Measurements from ENCODE around the gene EPX.

DNA sequence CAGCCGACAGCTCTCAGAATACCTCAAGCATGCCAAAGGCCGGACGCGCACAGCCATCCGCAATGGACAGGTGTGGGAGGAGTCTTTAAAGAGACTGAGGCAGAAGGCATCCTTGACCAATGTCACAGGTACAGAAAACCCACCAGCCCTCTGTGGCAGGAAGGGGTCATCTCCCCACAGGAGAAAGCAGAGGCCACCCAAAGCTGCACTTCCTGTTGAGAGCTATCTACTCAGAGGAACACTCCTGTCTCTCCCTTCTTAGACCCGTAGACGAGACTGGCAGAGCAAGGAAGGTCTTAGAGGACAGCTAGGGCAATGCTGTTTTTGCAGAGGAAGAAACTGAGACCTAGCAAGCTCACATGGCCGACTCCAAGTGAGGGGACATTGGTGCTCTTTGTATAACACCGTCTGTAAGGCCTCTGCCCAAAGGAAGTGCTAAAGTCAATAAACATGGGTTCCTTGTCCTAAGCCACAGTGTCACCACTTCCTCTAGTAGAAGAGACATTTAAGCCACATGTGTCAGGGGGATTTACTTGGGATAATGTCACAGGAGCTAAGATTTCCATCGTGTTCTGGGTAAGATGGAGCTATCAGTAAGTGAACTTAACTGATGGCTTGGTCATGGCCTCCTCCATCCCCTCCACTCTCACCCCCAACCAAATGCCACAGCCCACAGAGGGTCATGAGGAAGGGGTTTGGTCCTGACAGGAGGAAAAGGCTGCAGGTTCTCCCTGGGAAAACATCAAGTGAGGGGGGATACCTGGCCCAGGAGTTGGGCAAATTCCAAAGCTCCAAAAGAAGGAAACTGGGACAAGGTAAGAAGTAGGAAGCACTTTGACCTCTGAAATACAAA is 55.2 kb downstream of the EPX start:
- TF ChIP-seq, protein P1, sequence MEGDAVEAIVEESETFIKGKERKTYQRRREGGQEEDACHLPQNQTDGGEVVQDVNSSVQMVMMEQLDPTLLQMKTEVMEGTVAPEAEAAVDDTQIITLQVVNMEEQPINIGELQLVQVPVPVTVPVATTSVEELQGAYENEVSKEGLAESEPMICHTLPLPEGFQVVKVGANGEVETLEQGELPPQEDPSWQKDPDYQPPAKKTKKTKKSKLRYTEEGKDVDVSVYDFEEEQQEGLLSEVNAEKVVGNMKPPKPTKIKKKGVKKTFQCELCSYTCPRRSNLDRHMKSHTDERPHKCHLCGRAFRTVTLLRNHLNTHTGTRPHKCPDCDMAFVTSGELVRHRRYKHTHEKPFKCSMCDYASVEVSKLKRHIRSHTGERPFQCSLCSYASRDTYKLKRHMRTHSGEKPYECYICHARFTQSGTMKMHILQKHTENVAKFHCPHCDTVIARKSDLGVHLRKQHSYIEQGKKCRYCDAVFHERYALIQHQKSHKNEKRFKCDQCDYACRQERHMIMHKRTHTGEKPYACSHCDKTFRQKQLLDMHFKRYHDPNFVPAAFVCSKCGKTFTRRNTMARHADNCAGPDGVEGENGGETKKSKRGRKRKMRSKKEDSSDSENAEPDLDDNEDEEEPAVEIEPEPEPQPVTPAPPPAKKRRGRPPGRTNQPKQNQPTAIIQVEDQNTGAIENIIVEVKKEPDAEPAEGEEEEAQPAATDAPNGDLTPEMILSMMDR (IDR thresholded peaks at IDR 0.05) = no peak
- no peak for TF ChIP-seq POLR2A (IDR thresholded peaks at IDR 0.05)

Data from body of pancreas (tissue), 4 donors.